GM18517 (cell line): Measurements from ENCODE around the gene EIF4E.
"Not testable (repeated sequence)": the region's sequence is repeated elsewhere in the genome, so short reads cannot be mapped to it uniquely, and the experiment has no call there.

ENCODE experiments used
- ATAC-seq: cut with Tn5 transposase; IDR thresholded peaks from one replicate; pipeline ENCODE4 v1.9.1; 2021; ENCODE audit warnings: mild to moderate bottlenecking, moderate library complexity; ENCODE audit not compliant: unreplicated experiment

The EIF4E gene

GRCh38 chr4:98886382-98886781 lies 42.6 kb downstream of the EIF4E start:
- not testable (repeated sequence) for ATAC-seq

- ATAC-seq, result not testable (repeated sequence)
Observed at GRCh38 chr4:98880884-98881283, 48.0 kb downstream of the EIF4E start.

- ATAC-seq, result no peak
Observed at GRCh38 chr4:98879515-98879914, 49.4 kb downstream of the EIF4E start.

DNA sequence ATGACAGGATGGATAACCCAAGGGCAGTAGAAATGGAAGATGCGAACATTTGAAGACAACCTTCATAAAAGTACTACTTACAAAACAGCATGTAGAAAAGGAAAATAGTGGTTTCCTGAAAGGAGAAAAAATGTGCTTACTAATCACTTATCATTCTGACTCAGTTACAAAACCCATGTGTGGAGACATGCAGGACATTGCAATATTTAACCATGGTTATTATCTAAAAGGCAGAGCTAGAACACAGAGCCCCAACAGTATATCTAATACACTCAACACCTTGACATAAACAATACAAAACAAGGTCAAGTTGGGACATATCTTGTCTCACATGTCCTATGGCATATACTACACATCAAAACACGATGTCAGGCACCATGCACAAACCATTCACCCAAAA lies 55.9 kb downstream of the EIF4E start:
- ATAC-seq, result no peak

DNA sequence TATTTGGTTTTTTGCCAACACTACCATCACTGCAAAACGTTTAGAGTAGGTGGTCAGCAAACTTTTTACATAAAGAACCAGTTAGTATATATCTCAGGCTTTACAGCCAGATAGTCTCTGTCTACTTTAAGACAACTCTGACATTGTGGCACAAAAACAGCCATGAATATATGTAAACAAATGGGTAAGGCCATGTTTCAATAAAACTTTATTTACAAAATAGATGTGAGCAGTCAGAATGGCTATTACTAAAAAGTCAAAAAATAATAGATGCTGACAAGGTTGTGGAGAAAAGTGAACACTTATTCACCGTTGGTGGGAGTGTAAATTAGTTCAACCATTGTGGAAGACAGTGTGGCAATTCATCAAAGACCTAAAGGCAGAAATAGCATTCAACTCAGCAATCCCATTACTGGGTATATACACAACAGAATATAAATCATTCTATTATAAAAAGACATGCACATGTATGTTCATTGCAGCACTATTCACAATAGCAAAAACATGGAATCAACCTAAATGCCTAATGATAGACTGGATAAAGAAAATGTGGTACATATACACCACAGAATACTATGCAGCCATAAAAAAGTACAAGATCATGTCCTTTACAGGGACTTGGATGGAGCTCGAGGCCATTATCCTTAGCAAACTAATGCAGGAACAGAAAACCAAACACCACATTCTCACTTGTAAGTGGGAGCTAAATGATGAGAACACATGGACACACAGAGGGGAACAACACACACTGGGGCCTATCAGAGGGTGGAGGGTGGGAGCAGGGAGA lies 56.6 kb downstream of the EIF4E start:
- ATAC-seq, result not testable (repeated sequence)

GRCh38 chr4:98867648-98868047 lies 61.3 kb downstream of the EIF4E start:
- ATAC-seq, result no peak

DNA sequence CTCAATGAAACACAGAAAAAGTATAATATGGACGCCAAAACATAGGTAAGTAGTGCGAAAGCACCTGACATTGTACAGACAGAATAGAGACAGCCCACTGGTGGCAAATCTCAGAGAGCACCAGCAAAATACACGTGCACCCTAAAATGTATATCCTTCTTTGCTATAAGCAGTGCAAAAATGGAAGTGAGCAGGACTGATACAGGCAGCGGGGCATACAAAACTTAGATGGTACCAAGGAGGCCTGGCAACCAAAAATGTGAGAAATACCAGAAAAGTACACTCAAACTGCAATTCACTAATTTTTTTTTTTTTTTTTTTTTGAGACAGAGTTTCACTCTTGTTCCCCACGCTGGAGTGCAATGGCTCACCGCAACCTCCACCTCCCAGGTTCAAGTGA lies 63.9 kb downstream of the EIF4E start:
- ATAC-seq, result no peak

DNA sequence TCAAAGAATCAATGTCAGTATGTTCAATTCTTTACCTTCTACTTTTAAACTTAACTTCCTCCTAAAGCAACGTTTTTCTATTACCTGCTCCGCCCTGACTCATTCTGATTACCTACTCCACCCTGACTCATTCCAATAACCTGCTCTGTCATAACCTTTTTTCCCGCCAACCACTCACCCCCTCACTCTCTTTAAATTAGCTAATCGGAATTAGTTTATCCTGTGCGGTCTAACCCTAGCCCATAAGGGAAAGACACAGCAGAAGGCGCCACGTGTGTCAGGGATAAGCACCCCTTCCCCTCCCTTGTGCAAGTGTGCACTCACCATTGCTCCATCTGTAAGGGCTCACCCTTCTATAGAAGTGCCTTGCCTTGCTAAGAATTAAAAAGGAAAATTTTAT lies 64.4 kb downstream of the EIF4E start:
- ATAC-seq, result no peak

DNA sequence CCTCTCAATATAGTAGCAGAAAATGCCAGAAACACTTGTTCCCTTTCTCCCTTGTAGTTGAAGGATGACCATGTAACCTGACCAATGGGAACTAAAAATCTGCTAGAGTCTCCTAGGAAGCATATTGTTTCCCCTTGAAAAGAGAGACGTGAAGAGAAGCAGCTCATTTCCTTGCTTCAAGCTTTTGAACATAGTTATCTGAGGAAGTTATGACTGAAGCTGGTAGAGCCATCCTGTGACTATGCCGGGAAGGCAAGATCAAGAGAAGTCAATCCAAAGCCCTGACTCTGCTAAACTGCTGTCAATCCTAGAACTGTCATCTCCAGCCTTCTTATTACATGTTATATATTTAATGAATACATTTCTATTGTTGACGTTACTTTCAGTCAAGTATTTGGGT lies 66.6 kb downstream of the EIF4E start:
- no peak for ATAC-seq

GRCh38 chr4:98861100-98861884 lies 67.6 kb downstream of the EIF4E start:
- ATAC-seq, result no peak

- no peak for ATAC-seq
Observed at GRCh38 chr4:98851806-98852205, 77.1 kb downstream of the EIF4E start.

DNA sequence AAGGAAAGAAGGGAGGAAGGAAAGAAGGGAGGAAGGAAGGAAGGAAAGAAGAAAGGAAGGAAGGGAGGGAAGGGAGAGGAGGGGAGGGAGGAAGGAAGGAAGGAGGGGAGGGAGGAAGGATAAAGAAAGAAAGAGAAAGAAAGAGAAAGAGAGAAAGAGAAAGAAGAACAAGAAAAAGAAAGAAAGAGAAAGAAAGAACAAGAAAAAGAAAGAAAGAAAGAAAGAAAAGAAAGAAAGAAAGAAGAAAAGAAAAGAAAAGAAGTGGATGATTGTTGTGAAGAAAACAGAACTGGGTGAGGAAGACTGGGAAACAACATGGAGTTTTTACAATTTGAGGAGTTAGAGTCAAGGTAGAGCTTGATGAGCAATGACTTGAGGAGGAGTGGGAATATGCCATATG lies 78.0 kb downstream of the EIF4E start:
- no peak for ATAC-seq

DNA sequence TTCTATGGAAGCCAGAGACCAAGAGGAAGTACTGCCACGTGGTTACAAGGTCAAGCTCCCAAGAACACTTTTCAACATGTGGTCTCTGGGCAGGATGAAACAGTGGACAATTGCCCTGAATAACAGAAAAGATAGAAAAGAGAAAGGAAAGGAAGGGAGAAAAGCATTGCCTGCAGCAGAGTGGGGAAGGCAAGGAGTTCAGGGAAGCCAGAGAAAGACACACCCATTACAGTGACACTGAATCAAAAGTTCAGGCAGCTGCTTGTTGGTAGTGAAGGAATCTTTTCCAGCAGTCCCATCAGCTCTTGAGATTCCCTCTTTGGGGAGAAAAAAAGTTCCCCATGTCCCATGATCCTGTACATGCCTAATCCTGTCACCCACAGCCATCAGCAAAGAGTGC lies 80.5 kb downstream of the EIF4E start:
- ATAC-seq, result no peak

DNA sequence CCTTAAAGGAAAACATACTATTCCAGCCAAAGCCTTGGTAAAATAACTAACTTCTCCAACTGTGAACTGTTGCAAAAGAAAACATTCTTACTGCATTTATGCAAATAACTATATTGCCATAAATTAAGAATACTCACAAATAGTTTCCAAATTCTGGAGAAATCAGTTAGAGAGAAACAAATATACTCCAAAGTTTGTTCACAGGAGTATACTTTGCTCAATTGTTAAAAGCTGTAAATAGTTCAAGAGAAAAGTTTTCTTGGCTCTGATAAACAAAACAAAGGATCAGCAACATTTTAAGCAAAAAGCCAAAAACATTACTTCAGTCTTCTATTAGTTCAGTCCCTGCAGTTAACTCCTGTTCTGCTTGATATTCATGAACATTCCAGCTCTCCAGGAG lies 83.0 kb downstream of the EIF4E start:
- no peak for ATAC-seq

GRCh38 chr4:98842917-98843316 lies 86.0 kb downstream of the EIF4E start:
- not testable (repeated sequence) for ATAC-seq

DNA sequence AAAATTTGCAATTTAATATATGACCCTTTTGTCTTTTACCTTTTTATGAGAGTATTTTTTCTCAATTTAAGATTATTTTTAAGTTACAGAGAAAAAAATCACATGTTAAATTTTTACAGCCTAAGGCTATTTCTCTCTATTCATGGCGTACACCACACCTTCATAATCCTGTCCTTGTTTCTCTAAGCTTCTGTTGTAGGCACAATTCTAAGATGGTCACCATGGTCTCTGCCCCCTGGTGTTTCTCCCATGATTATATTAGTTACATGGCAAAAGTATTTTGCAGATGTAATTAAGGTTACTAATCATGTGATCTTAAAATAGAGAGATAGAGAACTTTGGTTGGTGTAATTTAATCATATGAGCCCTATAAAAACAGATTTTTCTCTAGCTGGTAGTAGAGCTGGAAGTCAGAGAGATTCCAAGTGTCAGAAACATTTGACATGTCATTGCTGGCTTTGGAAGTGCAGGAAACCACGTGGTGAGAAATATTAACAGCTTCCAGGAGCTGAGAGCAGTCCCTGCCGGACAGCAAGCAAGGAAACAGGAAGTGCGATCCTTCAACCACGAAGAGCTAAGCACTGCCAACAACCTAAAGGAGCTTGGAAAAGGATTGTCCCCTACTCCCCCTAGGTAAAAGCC lies 89.8 kb downstream of the EIF4E start:
- ATAC-seq, result no peak

GRCh38 chr4:98838531-98838930 lies 90.4 kb downstream of the EIF4E start:
- ATAC-seq, result no peak

GRCh38 chr4:98833384-98833783 lies 95.5 kb downstream of the EIF4E start:
- no peak for ATAC-seq

- ATAC-seq, result not testable (repeated sequence)
Observed at GRCh38 chr4:98831036-98831435, 97.9 kb downstream of the EIF4E start.
